HuH-7 (cell line): ENCODE results near the gene CYP1A1.

Experiments
- DNase-seq: peaks from one replicate; pipeline ENCODE4 v3.0.0; 2011; ENCODE audit warnings: low spot score

CYP1A1 gene, protein sequence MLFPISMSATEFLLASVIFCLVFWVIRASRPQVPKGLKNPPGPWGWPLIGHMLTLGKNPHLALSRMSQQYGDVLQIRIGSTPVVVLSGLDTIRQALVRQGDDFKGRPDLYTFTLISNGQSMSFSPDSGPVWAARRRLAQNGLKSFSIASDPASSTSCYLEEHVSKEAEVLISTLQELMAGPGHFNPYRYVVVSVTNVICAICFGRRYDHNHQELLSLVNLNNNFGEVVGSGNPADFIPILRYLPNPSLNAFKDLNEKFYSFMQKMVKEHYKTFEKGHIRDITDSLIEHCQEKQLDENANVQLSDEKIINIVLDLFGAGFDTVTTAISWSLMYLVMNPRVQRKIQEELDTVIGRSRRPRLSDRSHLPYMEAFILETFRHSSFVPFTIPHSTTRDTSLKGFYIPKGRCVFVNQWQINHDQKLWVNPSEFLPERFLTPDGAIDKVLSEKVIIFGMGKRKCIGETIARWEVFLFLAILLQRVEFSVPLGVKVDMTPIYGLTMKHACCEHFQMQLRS

DNA sequence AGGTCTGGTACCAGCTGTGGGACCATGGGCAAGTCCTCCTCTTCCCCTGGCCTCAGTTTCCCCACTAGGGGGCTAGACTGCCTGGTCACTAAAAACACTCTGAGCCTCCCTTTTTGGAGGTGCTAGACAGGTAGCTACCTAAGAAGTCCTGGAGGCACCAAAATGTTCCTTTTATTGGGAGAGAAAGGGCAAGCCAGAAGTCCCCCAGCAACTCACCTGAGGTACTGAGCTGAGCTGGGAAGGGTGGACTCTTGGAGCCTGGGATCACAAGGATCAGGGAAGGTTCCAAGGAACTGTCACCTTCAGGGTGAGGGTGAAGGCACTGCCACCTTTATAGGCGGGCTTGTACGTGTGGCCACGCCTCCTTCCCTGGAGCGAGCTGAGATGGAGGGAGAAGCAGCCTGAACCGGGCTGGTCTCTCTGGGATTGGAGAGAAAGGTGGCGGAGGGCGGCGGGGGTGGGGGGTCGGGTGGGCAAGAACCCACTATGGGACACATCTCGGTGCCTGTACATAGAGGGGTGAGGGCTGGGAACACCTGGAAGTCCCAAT lies at the start of gene CYP1A1:
Gene CYP1A1 (minus strand): TSS at position 304 of the 550 bp plus-strand sequence. CDS start 2,431 bp downstream, outside the sequence.
- DNase-seq: peak; percentile 76

DNA sequence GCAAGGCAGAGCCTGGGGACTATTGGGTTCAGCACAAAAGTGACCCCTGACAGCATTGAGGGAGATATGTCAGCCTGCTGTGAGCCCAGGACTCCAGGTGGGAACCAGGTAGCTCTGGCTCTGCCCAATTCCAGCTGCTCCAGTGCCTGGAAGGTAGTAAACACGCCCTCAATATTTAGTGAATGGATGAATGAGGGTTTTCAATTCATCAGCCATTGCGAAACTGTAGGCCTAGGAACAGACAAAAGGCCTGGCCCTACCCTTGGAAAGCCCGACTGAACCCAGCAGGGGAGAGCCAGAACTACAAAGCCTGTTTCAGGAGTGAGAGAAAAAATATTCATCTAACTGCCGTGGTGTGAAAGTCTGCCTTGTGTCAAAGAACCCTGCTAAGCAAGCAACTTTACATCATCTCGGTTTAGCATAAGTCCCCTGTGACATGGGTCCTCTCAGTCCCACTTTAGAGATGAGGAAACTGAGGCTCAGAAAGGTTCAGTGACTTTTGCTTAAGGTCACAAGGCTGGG lies 48.5 kb upstream of the CYP1A1 start:
- peak; percentile 71 for DNase-seq

DNA sequence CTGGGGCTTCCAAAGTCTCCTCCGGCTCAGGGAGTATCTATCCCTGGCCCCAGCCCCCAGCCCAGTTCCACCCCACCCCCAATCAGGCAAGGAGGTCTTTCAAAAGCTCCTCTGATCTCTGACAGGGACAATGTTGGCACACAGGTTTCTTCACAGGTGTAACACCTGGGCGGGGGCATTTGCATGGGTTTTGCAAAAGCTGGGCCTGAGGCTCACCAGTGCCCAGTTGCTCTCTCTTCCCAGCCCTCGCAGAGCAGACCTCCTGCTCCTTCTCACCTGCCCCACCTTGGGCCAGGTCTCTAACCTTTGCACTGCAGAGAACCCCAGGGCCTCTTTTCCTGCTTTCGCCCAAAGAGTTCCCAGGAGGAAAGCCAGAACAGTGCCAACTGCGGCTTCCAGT lies 48.0 kb upstream of the CYP1A1 start:
- no peak for DNase-seq

DNA sequence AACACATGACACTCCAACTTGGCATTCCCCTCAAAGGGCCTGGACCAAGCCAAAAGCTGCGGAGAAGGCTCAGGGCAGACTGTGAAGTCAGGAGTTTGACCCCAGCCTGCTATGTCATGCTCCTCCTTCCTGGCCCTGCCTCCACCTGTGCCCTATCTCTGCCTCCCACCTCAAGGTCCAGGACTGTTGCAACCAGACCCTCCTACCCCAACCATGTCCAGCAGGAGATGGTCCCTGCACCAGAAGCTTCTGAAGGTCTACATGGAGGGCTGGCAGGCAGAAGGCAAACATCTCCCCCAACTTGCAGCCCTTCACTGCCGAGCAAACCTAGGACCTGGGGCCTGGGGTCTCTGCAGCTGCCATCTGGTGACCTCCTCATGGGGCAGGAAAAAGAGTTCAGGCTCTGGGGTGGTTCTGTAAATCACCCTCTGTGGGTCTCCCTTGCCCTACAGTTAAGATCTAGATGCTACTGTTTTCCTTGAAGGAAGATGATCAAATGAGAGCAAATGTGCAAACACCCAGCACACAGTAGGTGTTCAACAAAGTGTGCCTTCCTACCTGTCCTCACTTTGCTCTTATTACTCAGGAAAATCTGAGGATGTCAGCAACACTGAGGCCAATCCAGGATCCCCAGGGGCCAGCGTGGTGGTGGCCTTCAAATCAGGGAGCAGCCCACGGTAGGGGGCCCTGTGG lies 45.0 kb upstream of the CYP1A1 start:
- no peak for DNase-seq

DNA sequence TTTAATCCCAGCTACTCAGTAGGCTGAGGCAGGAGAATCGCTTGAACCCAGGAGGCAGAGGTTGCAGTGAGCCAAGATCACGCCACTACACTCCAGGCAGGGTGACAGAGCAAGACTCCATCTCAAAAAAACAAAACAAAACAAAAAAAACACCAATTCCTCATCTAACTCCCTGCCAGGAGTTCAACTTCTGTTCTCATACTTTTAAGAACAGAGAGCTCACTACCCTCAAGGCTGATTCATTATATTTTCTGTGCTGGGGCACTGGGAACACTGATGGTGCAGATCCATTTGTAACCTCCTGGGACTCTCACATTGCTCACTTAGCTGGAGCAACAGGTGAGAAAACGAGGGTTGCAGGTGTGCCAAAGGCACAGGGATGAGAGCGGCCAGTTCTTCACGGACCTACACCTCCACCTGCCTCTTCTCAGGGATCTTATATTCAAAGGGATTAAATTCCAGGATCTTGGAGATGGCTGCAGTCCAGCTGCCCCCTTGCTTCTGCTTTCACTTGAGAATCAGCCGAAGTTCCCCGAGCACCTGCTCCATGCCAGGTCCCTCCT lies 44.2 kb upstream of the CYP1A1 start:
- DNase-seq: no peak

DNA sequence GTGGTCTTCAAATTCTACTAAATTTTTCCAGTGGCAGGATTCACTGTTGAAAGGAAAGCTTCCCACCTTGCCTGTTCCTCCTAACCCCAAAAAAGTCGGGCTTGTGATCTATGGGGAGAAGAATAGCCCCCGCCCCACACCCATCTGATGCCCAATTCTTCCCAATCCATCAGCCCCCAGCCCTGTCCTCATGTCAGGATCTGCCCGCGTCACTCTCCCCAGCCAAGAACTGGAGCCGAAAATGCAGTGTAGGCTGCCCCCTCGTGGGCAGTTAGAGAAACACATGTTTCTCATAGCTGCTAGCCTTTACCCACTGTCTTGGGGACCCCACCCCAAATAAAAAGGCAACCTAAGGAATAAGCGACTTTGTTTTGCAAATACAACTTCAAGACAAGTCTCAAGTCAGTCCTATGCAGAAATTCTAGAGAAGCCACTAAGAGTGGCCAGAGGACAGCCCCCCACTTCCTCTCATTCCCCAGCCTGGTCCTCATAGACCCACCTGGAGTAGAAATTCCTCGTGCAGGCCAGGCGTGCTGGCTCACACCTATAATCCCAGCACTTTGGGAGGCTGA lies 43.5 kb upstream of the CYP1A1 start:
- DNase-seq: peak; percentile 93

DNA sequence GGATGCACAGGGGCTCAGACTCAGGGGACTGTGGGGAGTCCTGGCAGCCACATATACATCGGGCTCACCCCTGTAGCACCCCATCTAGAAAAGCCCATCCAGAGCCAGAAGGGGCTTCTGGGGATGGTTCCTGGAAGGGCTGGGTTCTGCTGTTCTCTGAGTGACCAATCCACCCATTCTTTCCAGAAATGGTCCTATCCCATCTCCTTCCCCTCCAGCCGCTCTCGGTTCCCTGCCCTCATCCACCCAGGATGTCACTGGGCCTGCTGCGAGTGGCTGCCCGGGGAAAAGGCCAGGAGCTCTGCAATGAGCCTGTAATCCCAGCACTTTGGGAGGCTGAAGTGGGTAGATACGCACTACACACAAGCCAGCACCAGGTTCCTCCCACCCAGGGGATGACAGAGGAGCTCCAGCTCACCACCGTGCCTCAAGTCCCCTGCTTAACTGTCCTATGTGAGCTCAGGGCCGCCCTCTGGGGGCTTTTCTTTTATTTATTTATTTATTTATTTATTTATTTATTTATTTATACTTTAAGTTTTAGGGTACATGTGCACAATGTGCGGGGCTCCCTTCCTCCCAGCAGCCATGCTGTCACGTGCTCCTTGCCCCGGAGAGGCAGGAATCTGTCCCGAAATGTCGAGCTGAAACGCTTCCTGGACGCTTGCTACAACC lies 42.9 kb upstream of the CYP1A1 start:
- DNase-seq: no peak

DNA sequence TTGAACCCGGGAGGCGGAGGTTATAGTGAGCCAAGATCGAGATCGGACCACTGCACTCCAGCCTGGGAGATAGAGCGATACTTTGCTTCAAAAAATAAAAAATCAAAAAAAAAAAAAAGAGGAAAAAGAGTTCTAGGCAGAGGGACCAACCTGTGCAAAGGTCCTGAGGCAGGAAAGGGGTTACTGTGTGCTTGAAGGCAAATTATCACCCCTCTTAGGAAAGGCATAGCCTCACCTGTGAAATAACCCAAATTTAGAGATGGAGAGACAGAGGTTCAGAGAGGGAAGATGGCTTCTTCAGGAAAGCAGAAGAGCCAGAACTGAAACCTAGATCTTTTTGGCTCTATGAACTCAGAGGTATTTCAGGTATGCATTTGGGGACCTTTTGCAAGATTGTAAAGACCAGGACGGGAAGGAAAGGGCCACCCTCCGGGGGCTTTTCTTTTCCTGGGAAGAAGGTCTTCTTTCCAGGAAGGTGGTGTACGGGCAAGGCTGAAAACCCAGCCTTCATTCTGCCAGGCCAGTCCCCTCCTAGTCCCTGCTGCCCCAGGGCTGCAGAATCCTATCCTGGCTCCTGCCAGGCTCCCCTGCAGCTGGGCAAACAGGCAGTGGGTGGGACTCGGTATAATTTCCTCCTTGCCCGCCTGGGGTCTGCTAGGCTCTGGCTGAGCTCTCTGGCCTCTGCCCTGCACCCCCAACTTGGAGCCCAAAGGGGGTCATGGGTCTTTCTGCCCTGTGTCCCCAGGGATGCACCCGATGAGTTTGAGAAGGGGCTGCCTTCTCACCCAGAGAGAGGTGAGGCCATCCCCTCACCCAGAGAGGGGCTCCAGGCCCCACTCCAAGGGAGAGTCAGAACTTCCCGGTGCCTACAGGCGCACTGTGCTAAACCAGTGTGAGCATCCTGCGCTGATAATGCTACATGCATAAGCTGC lies 42.1 kb upstream of the CYP1A1 start:
- no peak for DNase-seq

DNA sequence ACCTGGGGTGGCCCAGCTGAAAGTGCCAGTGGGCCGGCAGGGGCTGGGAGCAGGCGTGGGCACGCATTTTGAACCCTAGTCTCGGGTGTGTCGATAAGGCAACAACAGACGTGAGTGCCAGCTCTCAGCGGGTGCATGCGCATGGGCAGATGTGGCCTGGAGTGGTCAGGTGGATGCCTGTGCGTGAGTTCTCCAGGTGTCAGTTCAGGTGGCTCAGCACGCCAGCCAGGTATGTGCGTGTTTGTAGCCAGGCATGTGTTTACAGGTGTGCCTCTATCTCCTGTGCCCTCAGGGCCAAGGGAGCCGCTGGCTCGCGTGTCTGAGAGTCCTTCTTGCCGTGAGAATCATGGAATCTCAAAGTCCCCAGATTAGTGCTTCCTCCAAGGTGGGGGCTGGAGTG lies 38.1 kb upstream of the CYP1A1 start:
- no peak for DNase-seq

DNA sequence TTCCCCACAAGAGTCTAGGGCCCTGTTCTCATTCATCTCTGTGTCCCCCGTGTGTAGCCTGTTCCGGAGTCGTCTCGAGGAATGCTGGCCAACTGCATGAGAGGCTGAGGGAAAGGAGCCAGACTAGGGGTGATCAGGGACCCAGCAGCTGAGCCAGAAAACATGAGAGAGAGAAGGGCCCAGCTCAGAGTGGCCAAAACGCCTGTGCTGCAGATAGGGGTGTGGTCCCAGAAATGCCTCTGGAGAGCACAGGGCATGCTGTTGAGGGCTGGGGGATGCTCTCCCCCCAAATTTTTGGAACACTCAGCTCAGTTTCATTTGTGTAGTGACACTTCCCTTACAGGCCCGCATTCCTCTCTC lies 37.4 kb upstream of the CYP1A1 start:
- DNase-seq: no peak

DNA sequence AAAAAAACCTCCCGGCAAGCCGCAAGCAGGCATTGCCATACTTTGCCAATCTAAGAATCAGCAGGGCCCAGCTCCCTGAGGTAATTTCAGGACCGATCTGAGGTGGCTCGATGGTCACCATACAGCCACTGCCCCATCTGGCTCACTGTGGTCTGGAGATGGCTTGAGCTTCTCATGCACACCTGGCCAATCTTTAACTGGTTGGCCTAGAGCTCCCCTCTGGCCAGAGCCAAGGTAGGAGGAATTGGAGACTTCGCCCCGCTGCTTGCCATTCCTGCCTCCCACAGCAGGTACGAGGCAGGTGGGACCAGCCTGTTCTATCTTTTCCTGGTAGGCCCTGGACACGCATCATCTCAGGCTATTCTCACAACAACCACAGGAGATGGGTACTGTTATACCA lies 33.4 kb upstream of the CYP1A1 start:
- no peak for DNase-seq

DNA sequence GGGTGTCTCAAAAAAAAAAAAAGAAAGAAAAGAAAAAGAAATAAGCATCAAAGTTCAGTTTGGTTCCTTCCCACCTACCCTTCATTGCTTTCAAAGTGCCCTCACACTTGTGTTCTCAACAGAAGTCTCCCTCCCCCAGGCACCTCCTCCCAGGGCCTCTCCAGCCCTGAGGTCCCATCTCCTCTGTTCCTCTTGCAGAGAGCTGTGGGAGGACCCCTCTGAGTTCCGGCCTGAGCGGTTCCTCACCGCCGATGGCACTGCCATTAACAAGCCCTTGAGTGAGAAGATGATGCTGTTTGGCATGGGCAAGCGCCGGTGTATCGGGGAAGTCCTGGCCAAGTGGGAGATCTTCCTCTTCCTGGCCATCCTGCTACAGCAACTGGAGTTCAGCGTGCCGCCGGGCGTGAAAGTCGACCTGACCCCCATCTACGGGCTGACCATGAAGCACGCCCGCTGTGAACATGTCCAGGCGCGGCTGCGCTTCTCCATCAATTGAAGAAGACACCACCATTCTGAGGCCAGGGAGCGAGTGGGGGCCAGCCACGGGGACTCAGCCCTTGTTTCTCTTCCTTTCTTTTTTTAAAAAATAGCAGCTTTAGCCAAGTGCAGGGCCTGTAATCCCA lies 29.4 kb upstream of the CYP1A1 start:
- DNase-seq: no peak

DNA sequence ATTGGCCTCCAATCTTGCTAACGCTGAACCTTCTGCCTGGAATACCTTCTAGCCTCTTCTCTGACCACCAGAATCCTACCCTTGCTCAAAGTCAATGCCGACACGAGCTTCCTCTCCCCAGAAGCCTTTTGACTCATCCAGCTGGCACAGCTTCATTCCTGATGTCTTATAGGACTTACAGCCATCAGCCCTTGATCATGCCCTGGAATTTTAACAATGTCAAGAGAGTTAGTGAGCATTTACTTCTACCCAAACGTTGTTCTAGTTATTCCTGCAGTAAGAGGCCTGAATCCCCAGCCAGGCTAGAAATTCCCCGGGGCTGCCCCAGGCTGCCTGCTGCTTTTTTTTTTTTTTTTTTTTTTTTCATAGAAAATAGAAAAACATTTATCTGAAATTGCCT lies 27.2 kb upstream of the CYP1A1 start:
- no peak for DNase-seq

DNA sequence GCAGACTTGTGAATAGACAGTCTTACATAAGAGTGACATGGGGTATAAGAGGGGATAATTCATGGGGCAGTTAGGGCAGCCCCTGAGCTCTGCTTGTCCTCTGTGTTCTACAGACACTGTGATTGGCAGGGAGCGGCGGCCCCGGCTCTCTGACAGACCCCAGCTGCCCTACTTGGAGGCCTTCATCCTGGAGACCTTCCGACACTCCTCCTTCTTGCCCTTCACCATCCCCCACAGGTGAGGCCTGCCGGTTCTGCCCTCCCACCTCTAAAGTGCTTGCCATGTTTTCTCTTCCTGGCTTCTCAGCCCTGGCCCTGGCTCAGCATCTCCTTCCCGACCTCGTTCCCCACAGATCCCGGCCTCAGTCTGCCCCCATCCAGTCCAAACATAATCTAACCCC lies 26.7 kb upstream of the CYP1A1 start:
- no peak for DNase-seq

DNA sequence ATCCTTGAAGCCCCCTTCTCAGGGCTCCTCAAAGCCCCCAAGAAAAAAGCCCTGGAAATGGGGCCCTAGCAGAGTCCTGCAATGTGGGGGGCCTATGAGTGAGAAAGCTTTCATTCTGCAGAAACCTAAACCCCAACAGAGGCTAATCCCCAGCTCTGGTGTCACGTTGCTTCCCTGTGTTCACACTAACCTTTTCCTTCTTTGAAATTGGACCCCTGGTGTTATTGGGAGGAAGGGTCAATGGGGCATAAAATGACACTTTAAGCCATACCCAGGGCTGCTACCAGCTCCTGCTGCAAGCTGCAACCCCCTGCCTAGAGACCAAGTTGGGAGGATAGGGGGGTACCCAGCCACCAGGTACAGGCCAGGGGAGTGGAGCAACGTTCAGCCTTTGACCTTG lies 25.4 kb upstream of the CYP1A1 start:
- DNase-seq: no peak

DNA sequence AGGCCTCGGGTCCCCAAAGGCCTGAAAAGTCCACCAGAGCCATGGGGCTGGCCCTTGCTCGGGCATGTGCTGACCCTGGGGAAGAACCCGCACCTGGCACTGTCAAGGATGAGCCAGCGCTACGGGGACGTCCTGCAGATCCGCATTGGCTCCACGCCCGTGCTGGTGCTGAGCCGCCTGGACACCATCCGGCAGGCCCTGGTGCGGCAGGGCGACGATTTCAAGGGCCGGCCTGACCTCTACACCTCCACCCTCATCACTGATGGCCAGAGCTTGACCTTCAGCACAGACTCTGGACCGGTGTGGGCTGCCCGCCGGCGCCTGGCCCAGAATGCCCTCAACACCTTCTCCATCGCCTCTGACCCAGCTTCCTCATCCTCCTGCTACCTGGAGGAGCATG lies 24.5 kb upstream of the CYP1A1 start:
- DNase-seq: no peak

DNA sequence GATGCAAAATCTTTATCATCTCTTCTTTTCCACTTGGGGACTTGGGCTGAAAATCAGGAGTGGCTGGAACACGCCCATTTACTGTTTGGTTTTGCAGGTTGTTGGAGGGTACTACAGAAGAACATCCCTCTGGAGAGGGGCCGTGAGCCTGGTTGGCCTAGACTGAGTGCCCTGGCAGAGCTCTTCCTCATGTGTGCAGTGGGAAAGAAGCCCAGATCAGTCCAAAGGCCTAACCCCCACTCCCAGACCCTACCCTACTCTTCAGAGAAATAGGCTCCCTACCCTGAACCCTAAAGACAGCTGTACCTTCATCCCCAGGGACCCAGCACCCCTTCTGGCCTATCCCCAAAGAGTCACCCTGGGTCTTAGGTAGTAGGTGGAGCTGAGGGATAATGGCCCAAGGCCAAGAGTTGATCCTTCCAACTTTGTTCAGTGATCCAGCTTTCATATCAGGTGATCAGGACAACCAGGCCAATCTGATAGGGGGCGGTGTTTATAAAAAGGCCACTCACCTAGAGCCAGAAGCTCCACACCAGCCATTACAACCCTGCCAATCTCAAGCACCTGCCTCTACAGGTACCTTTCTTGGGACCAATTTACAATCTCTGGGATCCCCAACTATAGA lies 23.1 kb upstream of the CYP1A1 start, which contains the start of gene CYP1A2:
Gene CYP1A2 (plus strand): TSS at position 524 of the 625 bp plus-strand sequence. CDS start 894 bp downstream, outside the sequence.
- no peak for DNase-seq

DNA sequence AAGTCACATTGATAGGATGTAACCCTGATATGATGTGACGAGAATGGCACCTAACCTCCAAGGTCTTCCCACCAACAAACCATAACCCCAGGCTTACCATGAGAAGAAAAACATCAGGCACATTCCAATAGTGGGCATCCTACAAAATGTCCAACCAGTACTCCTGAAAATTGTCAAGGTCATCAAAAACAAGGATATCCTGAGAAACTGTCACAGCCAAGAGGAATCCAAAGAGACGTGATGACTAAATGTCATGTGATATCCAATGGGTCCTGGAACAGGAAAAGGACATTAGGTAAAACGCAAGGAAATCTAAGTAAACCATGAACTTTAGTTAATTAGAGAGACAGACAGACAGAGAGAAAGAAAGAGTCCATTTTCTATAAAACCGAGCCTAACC lies 21.1 kb upstream of the CYP1A1 start:
- no peak for DNase-seq

DNA sequence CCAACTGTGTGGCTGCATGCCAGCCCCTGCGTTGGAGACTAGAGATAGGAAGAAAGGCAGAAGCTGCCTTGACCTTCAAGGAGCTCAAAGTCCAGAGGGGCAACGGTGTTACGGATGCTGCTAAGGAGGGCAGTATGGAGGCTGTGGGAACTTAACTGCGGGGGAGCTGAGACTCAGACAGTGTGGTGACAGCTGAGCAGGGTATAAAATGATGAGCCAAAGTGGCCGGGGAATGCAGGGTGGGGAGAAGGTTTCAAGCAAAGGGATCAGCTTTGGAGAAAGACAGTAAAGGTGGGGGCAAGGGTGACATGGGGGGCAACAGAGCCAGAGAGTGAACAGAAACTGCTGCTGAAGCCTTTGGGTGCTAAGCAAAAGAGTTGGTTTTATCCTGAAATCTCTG lies 17.1 kb upstream of the CYP1A1 start:
- no peak for DNase-seq
